Calu3 (cell line): ENCODE measurements around the gene PARVB. TPM values are rescaled to one million over a fixed set of nuclear protein-coding genes. Genes with fewer than 3 reads are reported as not detected.

Source experiments
- BruUV-seq: library from RNA; stranded (reverse); fragments of 400-500 nt; replicated peaks from 2 replicates; lab custom pipeline; 2021; lab: Mats Ljungman, UMichigan
- CTCF ChIA-PET: fragments of 300-600 bp; sonication (Branson Sonifier 250); formaldehyde crosslinking; loops from one replicate; lab custom pipeline; 2022; ENCODE audit warnings: antibody characterized with exemption; lab: Charles Lee
- DNase-seq: peaks from one replicate; pipeline ENCODE4 v3.0.0; 2022
- H3K27ac Mint-ChIP-seq: one replicate; pipeline ENCODE4 v1.8.0; 2022; ENCODE audit warnings: mixed read lengths; ENCODE audit not compliant: unreplicated experiment
- H3K27me3 Mint-ChIP-seq: one replicate; pipeline ENCODE4 v1.8.0; 2022; ENCODE audit warnings: mixed read lengths; ENCODE audit not compliant: unreplicated experiment
- H3K36me3 Mint-ChIP-seq: one replicate; pipeline ENCODE4 v1.8.0; 2022; ENCODE audit warnings: mild to moderate bottlenecking, moderate library complexity, mixed read lengths; ENCODE audit not compliant: insufficient read depth, unreplicated experiment
- H3K4me1 Mint-ChIP-seq: one replicate; pipeline ENCODE4 v1.8.0; 2022; ENCODE audit warnings: mild to moderate bottlenecking, low read depth, mixed read lengths; ENCODE audit not compliant: unreplicated experiment
- H3K4me3 Mint-ChIP-seq: one replicate; pipeline ENCODE4 v1.8.0; 2022; ENCODE audit warnings: mild to moderate bottlenecking, low read depth, moderate library complexity, mixed read lengths; ENCODE audit not compliant: unreplicated experiment
- H3K9me3 Mint-ChIP-seq: one replicate; pipeline ENCODE4 v1.8.0; 2022; ENCODE audit warnings: low read depth, mixed read lengths; ENCODE audit not compliant: unreplicated experiment
- intact Hi-C: fragments of 100-400 bp; cut with micrococcal nuclease; formaldehyde crosslinking; loops from one replicate; pipeline ENCODE4 v1.10.0; 2022; ENCODE audit not compliant: unreplicated experiment
- total RNA-seq: library from RNA; stranded (reverse); gene quantifications from 2 replicates; pipeline ENCODE4 v1.2.3, GENCODE V29; 2022
- TF ChIP-seq, protein P1 (sequence below): fragments of 200-600 bp; IDR thresholded peaks from one replicate; pipeline ENCODE4 v1.8.0; 2022; ENCODE audit warnings: antibody characterized with exemption; ENCODE audit not compliant: unreplicated experiment

PARVB gene
- total RNA-seq, 1 experiment from 2014 or later: 15.6 TPM

DNA sequence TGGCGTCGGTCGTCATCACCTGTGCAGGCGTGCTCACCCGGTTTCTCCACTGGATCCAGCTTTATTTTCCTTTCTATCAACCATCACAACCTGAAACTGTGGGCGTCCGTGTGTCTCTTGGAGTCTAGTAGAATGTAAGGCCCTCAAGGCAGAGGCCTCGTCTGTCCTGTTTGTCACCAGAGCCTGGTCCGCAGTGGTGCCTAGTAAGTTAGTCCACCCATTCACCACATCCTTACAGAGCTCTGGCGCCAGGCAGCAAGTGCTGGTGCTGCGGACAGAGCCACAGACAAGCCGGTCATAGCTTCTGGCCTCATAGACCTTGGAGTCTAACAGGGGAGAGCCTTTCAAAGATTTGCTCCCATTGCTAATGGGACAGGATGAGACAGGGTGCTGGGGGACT lies 92.2 kb downstream of the PARVB start:
- no peaks in the 10 kb centered on the region for H3K4me1 Mint-ChIP-seq
- TF ChIP-seq, protein P1, sequence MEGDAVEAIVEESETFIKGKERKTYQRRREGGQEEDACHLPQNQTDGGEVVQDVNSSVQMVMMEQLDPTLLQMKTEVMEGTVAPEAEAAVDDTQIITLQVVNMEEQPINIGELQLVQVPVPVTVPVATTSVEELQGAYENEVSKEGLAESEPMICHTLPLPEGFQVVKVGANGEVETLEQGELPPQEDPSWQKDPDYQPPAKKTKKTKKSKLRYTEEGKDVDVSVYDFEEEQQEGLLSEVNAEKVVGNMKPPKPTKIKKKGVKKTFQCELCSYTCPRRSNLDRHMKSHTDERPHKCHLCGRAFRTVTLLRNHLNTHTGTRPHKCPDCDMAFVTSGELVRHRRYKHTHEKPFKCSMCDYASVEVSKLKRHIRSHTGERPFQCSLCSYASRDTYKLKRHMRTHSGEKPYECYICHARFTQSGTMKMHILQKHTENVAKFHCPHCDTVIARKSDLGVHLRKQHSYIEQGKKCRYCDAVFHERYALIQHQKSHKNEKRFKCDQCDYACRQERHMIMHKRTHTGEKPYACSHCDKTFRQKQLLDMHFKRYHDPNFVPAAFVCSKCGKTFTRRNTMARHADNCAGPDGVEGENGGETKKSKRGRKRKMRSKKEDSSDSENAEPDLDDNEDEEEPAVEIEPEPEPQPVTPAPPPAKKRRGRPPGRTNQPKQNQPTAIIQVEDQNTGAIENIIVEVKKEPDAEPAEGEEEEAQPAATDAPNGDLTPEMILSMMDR: no peak
- no TSS peak for BruUV-seq
- no peak for DNase-seq
- intact Hi-C loops: no loop called here
- H3K27ac Mint-ChIP-seq: no peak overlapping the region
- H3K36me3 Mint-ChIP-seq: no peaks in the 10 kb centered on the region
- H3K9me3 Mint-ChIP-seq: peaks cover 3% of the 10 kb centered on the region
- H3K4me3 Mint-ChIP-seq: no peak overlapping the region
- no peaks in the 10 kb centered on the region for H3K27me3 Mint-ChIP-seq
- CTCF ChIA-PET: no interaction called here

DNA sequence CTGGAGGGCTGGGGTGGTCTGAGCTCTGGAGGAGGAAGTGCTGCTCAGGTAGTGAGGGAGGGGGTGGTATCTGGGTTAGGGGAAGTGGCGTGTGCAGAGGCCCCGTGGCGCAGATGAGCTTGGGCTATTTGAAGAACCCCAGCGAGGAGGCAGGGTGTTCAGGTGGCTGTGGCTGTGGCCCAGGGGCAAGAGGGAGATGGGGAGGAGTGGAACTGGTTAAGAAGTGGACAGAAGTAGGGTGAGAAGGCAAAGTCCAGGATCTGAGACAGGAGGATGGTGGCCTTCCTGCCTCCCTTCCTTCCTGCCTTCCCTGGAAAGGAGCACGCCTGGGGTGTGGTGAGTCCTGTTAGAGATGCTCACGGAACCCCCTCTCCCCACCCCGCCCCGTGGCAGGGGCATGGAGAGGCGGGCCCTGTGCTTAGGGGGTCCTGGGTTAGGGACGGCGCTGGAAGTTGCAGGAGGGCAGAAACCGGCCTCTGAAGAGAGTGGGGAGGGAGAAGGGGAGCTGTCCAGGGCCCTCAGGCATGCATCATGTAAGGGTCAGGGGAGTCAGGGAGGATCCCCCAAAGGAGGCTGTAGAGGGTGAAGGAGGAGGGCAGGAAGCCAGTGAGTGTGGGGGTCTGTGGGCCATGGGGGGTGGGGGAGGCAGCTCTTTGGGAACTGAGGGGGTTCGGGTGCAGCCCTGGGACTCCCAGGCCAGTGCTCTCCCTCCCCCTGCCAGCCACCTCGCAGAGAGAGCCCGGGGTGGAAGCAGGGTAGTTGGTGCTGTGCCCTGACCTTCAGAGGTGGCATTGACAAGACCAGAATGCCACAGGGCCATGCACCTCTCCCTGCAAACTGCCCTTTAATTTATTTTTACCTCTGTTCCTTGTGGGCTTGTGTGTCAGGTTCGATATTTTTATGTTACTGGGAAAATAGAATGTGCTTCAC lies 92.9 kb downstream of the PARVB start:
- H3K4me1 Mint-ChIP-seq: no peaks in the 10 kb centered on the region
- no TSS peak for BruUV-seq
- H3K27me3 Mint-ChIP-seq: no peaks in the 10 kb centered on the region
- intact Hi-C loops: no loop called here
- peaks cover 3% of the 10 kb centered on the region for H3K9me3 Mint-ChIP-seq
- no peak overlapping the region for H3K27ac Mint-ChIP-seq
- TF ChIP-seq, protein P1: no peak
- H3K36me3 Mint-ChIP-seq: no peaks in the 10 kb centered on the region
- CTCF ChIA-PET: no interaction called here
- H3K4me3 Mint-ChIP-seq: no peak overlapping the region
- no peak for DNase-seq

DNA sequence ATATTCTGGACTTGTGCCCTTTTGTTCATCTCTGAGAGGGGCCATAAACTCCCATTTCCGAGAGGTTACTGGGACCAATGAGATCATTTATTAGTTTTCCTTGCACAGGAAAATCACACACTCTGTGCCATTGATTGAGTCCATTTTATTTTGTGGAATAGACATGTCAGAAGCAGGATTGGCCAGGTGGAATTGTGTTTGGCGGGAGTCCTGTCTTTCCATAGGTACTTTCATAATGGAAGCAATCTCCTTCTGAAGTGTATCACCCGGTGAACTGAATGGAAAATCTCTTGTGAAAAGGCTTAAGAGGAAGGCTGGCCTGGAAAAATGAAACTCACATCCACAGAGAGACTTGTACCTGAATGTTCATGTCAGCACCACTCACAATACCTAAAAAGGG lies 93.6 kb downstream of the PARVB start:
- CTCF ChIA-PET: no interaction called here
- Mint-ChIP-seq H3K9me3 (peaks cover 6% of the 10 kb centered on the region), H3K4me1 (no peaks in the 10 kb centered on the region), H3K27me3 (no peaks in the 10 kb centered on the region), H3K4me3 (no peak overlapping the region), H3K36me3 (no peaks in the 10 kb centered on the region), H3K27ac (no peak overlapping the region)
- intact Hi-C loops: no loop called here
- BruUV-seq: no TSS peak
- TF ChIP-seq, protein P1: no peak
- DNase-seq: no peak

DNA sequence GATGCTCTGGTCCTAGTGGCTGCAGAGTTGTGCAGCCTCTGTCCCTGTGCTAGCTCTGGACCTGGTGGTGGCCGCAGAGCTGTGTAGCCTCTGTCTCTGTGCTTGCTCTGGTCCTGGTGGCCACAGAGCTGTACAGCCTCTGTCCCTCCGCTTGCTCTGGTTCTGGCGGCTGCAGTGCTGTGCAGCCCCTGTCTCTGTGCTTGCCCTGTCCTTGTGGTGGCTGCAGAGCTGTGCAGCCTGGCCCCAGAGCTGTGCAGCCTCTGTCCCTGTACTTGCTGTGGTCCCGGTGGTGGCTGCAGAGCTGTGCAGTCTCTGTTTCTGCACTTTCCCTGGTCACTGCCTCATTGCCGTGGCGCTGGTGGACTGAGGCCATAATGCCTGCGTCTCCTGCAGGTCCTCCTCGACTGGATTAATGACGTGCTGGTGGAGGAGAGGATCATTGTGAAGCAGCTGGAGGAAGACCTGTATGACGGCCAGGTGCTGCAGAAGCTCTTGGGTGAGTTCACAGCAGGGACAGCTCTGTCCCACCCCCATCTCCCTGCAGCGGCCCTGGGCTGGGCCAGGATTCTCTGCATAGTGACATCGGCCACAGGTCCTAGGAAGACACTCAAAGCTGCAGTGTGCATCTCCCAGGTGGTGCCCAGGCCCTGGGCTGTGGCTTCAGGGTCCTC lies 94.7 kb downstream of the PARVB start:
- BruUV-seq: no TSS peak
- CTCF ChIA-PET: no interaction called here
- no peaks in the 10 kb centered on the region for H3K4me1 Mint-ChIP-seq

More for the DNA sequence above, 94.7 kb downstream of the PARVB start:
- Mint-ChIP-seq H3K27me3 (no peaks in the 10 kb centered on the region), H3K9me3 (peaks cover 9% of the 10 kb centered on the region), H3K36me3 (no peaks in the 10 kb centered on the region), H3K27ac (no peak overlapping the region), H3K4me3 (no peak overlapping the region)
- TF ChIP-seq, protein P1: no peak
- no peak for DNase-seq
- intact Hi-C loops: no loop called here
